HUES64 (cell line): ENCODE measurements around the gene ZNF281.

Experiments used
- H3K27ac ChIP-seq: 2 replicates; pipeline ENCODE4 v1.7.0; 2013; ENCODE audit warnings: low read depth, low read length, inconsistent platforms
- H3K27me3 ChIP-seq: 2 replicates; pipeline ENCODE4 v1.6.1; 2013; ENCODE audit warnings: mild to moderate bottlenecking, low read length; ENCODE audit not compliant: insufficient read depth
- H3K36me3 ChIP-seq: 2 replicates; pipeline ENCODE4 v1.6.1; 2013; ENCODE audit warnings: mild to moderate bottlenecking, low read length; ENCODE audit not compliant: insufficient read depth
- H3K4me1 ChIP-seq: 2 replicates; pipeline ENCODE4 v1.6.1; 2013; ENCODE audit warnings: mild to moderate bottlenecking, low read length, moderate library complexity; ENCODE audit not compliant: insufficient read depth
- H3K4me3 ChIP-seq: 2 replicates; pipeline ENCODE4 v1.5.1; 2013; ENCODE audit warnings: mild to moderate bottlenecking, low read length, moderate library complexity
- H3K9ac ChIP-seq: 2 replicates; pipeline ENCODE4 v1.6.1; 2013; ENCODE audit warnings: mild to moderate bottlenecking, low read depth, low read length
- H3K9me3 ChIP-seq: 2 replicates; pipeline ENCODE4 v1.6.1; 2013; ENCODE audit warnings: low read depth, low read length; ENCODE audit not compliant: insufficient read depth
- WGBS: fragments of 150-250, 120-280 bp; methylation state at CpG from one replicate; pipeline ENCODE4 v1.1.7; 2013; ENCODE audit warnings: missing lambda C conversion rate; 5-methylcytosine and 5-hydroxymethylcytosine counted together

The ZNF281 gene

GRCh38 chr1:200409203-200409760 lies 554 bp downstream of the ZNF281 start:
- Histone ChIP-seq H3K4me3 (peak overlapping the region; percentile 90), H3K9ac (peak overlapping the region; percentile 91), H3K36me3 (peaks cover 48% of the 10 kb centered on the region), H3K9me3 (no peaks in the 10 kb centered on the region), H3K4me1 (peaks cover 54% of the 10 kb centered on the region), H3K27me3 (no peaks in the 10 kb centered on the region), H3K27ac (peak overlapping the region; percentile 88)
- under 1% methylated on average over 40 of the region's 41 CpGs for WGBS

GRCh38 chr1:200406161-200406797 lies 3.6 kb downstream of the ZNF281 start:
- 78% methylated on average over 3 of the region's 8 CpGs for WGBS
- Histone ChIP-seq H3K4me3 (peak overlapping the region; percentile 90), H3K27me3 (no peaks in the 10 kb centered on the region), H3K9ac (0 out of 2 replicates have a peak overlapping the region, but pooled peaks have one; percentile 2), H3K4me1 (peaks cover 42% of the 10 kb centered on the region), H3K9me3 (no peaks in the 10 kb centered on the region), H3K36me3 (peaks cover 76% of the 10 kb centered on the region), H3K27ac (no peak overlapping the region)

- Histone ChIP-seq H3K9me3 (no peaks in the 10 kb centered on the region), H3K4me3 (peak overlapping the region; percentile 90), H3K4me1 (peaks cover 40% of the 10 kb centered on the region), H3K27ac (no peak overlapping the region), H3K27me3 (no peaks in the 10 kb centered on the region), H3K36me3 (peaks cover 76% of the 10 kb centered on the region), H3K9ac (no peak overlapping the region)
- 95% methylated on average over 2 of the region's 2 CpGs for WGBS
These were observed 4.6 kb downstream of the ZNF281 start for GRCh38 chr1:200405264-200405663.

- H3K36me3 ChIP-seq, result peaks cover 54% of the 10 kb centered on the region
- H3K4me3 ChIP-seq, result no peak overlapping the region
- no peak overlapping the region for H3K9ac ChIP-seq
- no peaks in the 10 kb centered on the region for H3K27me3 ChIP-seq
- no peaks in the 10 kb centered on the region for H3K9me3 ChIP-seq
- 87% methylated on average over 1 of the region's 1 CpG for WGBS
- H3K4me1 ChIP-seq, result peaks cover 30% of the 10 kb centered on the region
- no peak overlapping the region for H3K27ac ChIP-seq
These were observed 8.1 kb downstream of the ZNF281 start for GRCh38 chr1:200401708-200402107.

GRCh38 chr1:200401263-200401662 lies 8.6 kb downstream of the ZNF281 start:
- Histone ChIP-seq H3K27me3 (no peaks in the 10 kb centered on the region), H3K27ac (no peak overlapping the region), H3K4me3 (no peak overlapping the region), H3K4me1 (peaks cover 27% of the 10 kb centered on the region), H3K36me3 (peaks cover 50% of the 10 kb centered on the region), H3K9ac (no peak overlapping the region), H3K9me3 (no peaks in the 10 kb centered on the region)
- WGBS, result 100% methylated on average over 1 of the region's 2 CpGs

GRCh38 chr1:200400556-200400955 lies 9.3 kb downstream of the ZNF281 start:
- Histone ChIP-seq H3K36me3 (peaks cover 43% of the 10 kb centered on the region), H3K27ac (no peak overlapping the region), H3K9ac (no peak overlapping the region), H3K9me3 (no peaks in the 10 kb centered on the region), H3K4me3 (no peak overlapping the region), H3K27me3 (no peaks in the 10 kb centered on the region), H3K4me1 (peaks cover 20% of the 10 kb centered on the region)
- 82% methylated on average over 2 of the region's 2 CpGs for WGBS

GRCh38 chr1:200399860-200400259 lies 10.0 kb downstream of the ZNF281 start:
- 90% methylated on average over 1 of the region's 1 CpG for WGBS
- no peak overlapping the region for H3K4me3 ChIP-seq
- H3K36me3 ChIP-seq, result peaks cover 36% of the 10 kb centered on the region
- no peak overlapping the region for H3K9ac ChIP-seq
- no peaks in the 10 kb centered on the region for H3K27me3 ChIP-seq
- no peaks in the 10 kb centered on the region for H3K9me3 ChIP-seq
- H3K27ac ChIP-seq, result no peak overlapping the region
- peaks cover 20% of the 10 kb centered on the region for H3K4me1 ChIP-seq

- Histone ChIP-seq H3K4me1 (peaks cover 20% of the 10 kb centered on the region), H3K9ac (no peak overlapping the region), H3K27me3 (no peaks in the 10 kb centered on the region), H3K36me3 (peaks cover 21% of the 10 kb centered on the region), H3K4me3 (no peak overlapping the region), H3K9me3 (no peaks in the 10 kb centered on the region), H3K27ac (no peak overlapping the region)
- 92% methylated on average over 1 of the region's 1 CpG for WGBS
These were observed 11.5 kb downstream of the ZNF281 start for GRCh38 chr1:200398373-200398772.

- Histone ChIP-seq H3K4me1 (peaks cover 39% of the 10 kb centered on the region), H3K27ac (peak overlapping the region; percentile 81; the same call in 1 of the 2 replicates), H3K4me3 (no peak overlapping the region), H3K9ac (no peak overlapping the region), H3K27me3 (no peaks in the 10 kb centered on the region), H3K9me3 (no peaks in the 10 kb centered on the region), H3K36me3 (no peaks in the 10 kb centered on the region)
- 90% methylated on average over 7 of the region's 7 CpGs for WGBS
These were observed 17.1 kb downstream of the ZNF281 start for GRCh38 chr1:200392625-200393185.

- Histone ChIP-seq H3K9ac (peak overlapping the region; percentile 18; the same call in 1 of the 2 replicates), H3K9me3 (no peaks in the 10 kb centered on the region), H3K4me1 (peaks cover 35% of the 10 kb centered on the region), H3K36me3 (no peaks in the 10 kb centered on the region), H3K27ac (peak overlapping the region; percentile 81; the same call in 1 of the 2 replicates), H3K27me3 (no peaks in the 10 kb centered on the region), H3K4me3 (peak overlapping the region; percentile 15; the same call in 1 of the 2 replicates)
- WGBS, result 20% methylated on average over 1 of the region's 1 CpG
These were observed 18.1 kb downstream of the ZNF281 start for GRCh38 chr1:200391747-200392146.

GRCh38 chr1:200388791-200389190 lies 21.0 kb downstream of the ZNF281 start:
- H3K9ac ChIP-seq, result no peak overlapping the region
- no peaks in the 10 kb centered on the region for H3K9me3 ChIP-seq
- H3K27ac ChIP-seq, result peak overlapping the region; percentile 59; the same call in 1 of the 2 replicates
- H3K4me3 ChIP-seq, result no peak overlapping the region
- 46% methylated on average over 1 of the region's 1 CpG for WGBS
- H3K27me3 ChIP-seq, result no peaks in the 10 kb centered on the region
- no peaks in the 10 kb centered on the region for H3K36me3 ChIP-seq
- H3K4me1 ChIP-seq, result peaks cover 33% of the 10 kb centered on the region
